ENCODE results near the gene SCAPER. TPM values are rescaled to one million over a fixed set of nuclear protein-coding genes. Genes with fewer than 3 reads are reported as not detected.

The SCAPER gene
- total RNA-seq, 1 donor from 2014 or later, result 42.6 TPM

Small RNAs within 50 kb of the gene (microRNA-seq; reads per million reads assigned to microRNA genes)
- gene MIR3713, result not detected

Other genes with a start within 250 kb of the SCAPER start
- gene RCN2, start 26.4 kb upstream of the SCAPER start, total RNA-seq, result 29.8 TPM
- 3.5 TPM for gene PSTPIP1, start 89.8 kb upstream of the SCAPER start, total RNA-seq
- 98.6 TPM for gene TSPAN3, start 165.8 kb upstream of the SCAPER start, total RNA-seq

Measured in left ventricle myocardium inferior (tissue), 1 donor.